Measurements from ENCODE around the gene CNN2. TPM values are rescaled to one million over a fixed set of nuclear protein-coding genes. Genes with fewer than 3 reads are reported as not detected.
A peak's percentile ranks its signal among the peaks of the same experiment; 100 is the strongest.

CNN2 gene
- polyA plus RNA-seq, 3 donors = 69.9 to 213 (median 144) TPM

- no peak for DNase-seq
- no peak for TF ChIP-seq CTCF (IDR thresholded peaks at IDR 0.05)
Measured at GRCh38 chr19:1086613-1087012, 60.2 kb downstream of the CNN2 start.

GRCh38 chr19:1087813-1088415, 61.5 kb downstream of the CNN2 start:
- intact Hi-C loops (cut with micrococcal nuclease) = loop anchor here (2.0 kb wide), 2 partner anchors 15 kb away; partner anchors contain the start of gene GPX4 (in 1 of the 2)
- peaks cover 0 to 5% (median 0%) of the 10 kb centered on the region in 3 donors for H3K27me3 Mint-ChIP-seq (ENCODE audit: low read depth in 3 of 3)
- no peaks in the 10 kb centered on the region for H3K9me3 ChIP-seq (replicated peaks in 1 of 2; ENCODE audit: control insufficient read depth in 1 of 2, insufficient read depth in 1 of 2, low read length in 2 of 2)
- no peaks in the 10 kb centered on the region for H3K9me3 Mint-ChIP-seq
- H3K9ac ChIP-seq (ENCODE audit: insufficient read depth, low read length, poor library complexity, severe bottlenecking) = peak overlapping the region; percentile 77
- peaks cover 59% of the 10 kb centered on the region for H3K4me1 Mint-ChIP-seq
- H4K20me1 ChIP-seq (ENCODE audit: insufficient read depth, low read length) = peaks cover 84% of the 10 kb centered on the region
- H3K27ac ChIP-seq (ENCODE audit: low read depth in 1 of 2, low read length in 2 of 2) = peak overlapping the region; percentile 95 to 97
- H3K36me3 Mint-ChIP-seq = peaks cover 47 to 71% of the 10 kb centered on the region in 2 donors
- H3K36me3 ChIP-seq (replicated peaks in 1 of 2; ENCODE audit: control insufficient read depth in 1 of 2, insufficient read depth in 2 of 2, low read length in 2 of 2) = peaks cover 70 to 73% of the 10 kb centered on the region in 2 donors
- no peak for TF ChIP-seq CTCF (IDR thresholded peaks at IDR 0.05)
- H3K4me2 ChIP-seq (replicated peaks; ENCODE audit: extremely low read depth, low read length, poor library complexity, severe bottlenecking) = peak overlapping the region; percentile 59
- peaks cover 58 to 77% of the 10 kb centered on the region in 2 donors for H3K4me1 ChIP-seq (ENCODE audit: control insufficient read depth in 1 of 2, insufficient read depth in 2 of 2, low read length in 2 of 2)
- 2% methylated on average over 20 of the region's 27 CpGs for WGBS (ENCODE audit: insufficient coverage)
- DNase-seq = peak; percentile 91 to 96 (median 96)
- peak overlapping the region; percentile 97 to 99 (median 98) for H3K27ac Mint-ChIP-seq
- no peak overlapping the region for H2AFZ ChIP-seq (ENCODE audit: insufficient read depth, low read depth, low read length, poor library complexity, severe bottlenecking)
- peak overlapping the region in 1 of 3 experiments; percentile 47 for H3K4me3 ChIP-seq (replicated peaks in 1 of 3; ENCODE audit: low read depth in 2 of 3, low read length in 3 of 3)
- H3K27me3 ChIP-seq (ENCODE audit: control insufficient read depth in 2 of 2, insufficient read depth in 2 of 2, low read length in 2 of 2) = no peaks in the 10 kb centered on the region
- peak overlapping the region; percentile 44 to 64 for H3K4me3 Mint-ChIP-seq
- H3K79me2 ChIP-seq (ENCODE audit: insufficient read depth, low read length) = peaks cover 63% of the 10 kb centered on the region

More at GRCh38 chr19:1086613-1087012, 60.2 kb downstream of the CNN2 start:
- Mint-ChIP-seq H3K27me3 (ENCODE audit: low read depth in 3 of 3) (peaks cover 0 to 5% (median 0%) of the 10 kb centered on the region in 3 donors), H3K4me1 (peaks cover 65% of the 10 kb centered on the region), H3K27ac (peak overlapping the region; percentile 97 to 99 (median 98)), H3K4me3 (no peak overlapping the region), H3K36me3 (peaks cover 41 to 70% of the 10 kb centered on the region in 2 donors), H3K9me3 (no peaks in the 10 kb centered on the region)
- WGBS (ENCODE audit: insufficient coverage) = 82% methylated on average over 15 of the region's 21 CpGs
- Histone ChIP-seq H3K27ac (ENCODE audit: low read depth in 1 of 2, low read length in 2 of 2) (peak overlapping the region; percentile 95 to 97), H4K20me1 (ENCODE audit: insufficient read depth, low read length) (peaks cover 87% of the 10 kb centered on the region), H3K36me3 (replicated peaks in 1 of 2; ENCODE audit: control insufficient read depth in 1 of 2, insufficient read depth in 2 of 2, low read length in 2 of 2) (peaks cover 72 to 74% of the 10 kb centered on the region in 2 donors), H3K79me2 (ENCODE audit: insufficient read depth, low read length) (peaks cover 61% of the 10 kb centered on the region), H3K4me3 (replicated peaks in 1 of 3; ENCODE audit: low read depth in 2 of 3, low read length in 3 of 3) (peak overlapping the region in 1 of 3 experiments; percentile 18), H3K4me1 (ENCODE audit: control insufficient read depth in 1 of 2, insufficient read depth in 2 of 2, low read length in 2 of 2) (peaks cover 67 to 89% of the 10 kb centered on the region in 2 donors), H3K9me3 (replicated peaks in 1 of 2; ENCODE audit: control insufficient read depth in 1 of 2, insufficient read depth in 1 of 2, low read length in 2 of 2) (no peaks in the 10 kb centered on the region), H2AFZ (ENCODE audit: insufficient read depth, low read depth, low read length, poor library complexity, severe bottlenecking) (no peak overlapping the region), H3K27me3 (ENCODE audit: control insufficient read depth in 2 of 2, insufficient read depth in 2 of 2, low read length in 2 of 2) (no peaks in the 10 kb centered on the region), H3K9ac (ENCODE audit: insufficient read depth, low read length, poor library complexity, severe bottlenecking) (peak overlapping the region; percentile 77), H3K4me2 (replicated peaks; ENCODE audit: extremely low read depth, low read length, poor library complexity, severe bottlenecking) (no peak overlapping the region)
- intact Hi-C loops (cut with micrococcal nuclease) = loop anchor here (2.0 kb wide), 2 partner anchors 14 to 16 kb away; partner anchors contain the start of gene GPX4 (in 1 of the 2)

All from CD14-positive monocyte (primary cell).